Keratinocyte (primary cell): Measurements from ENCODE around the gene ATIC. TPM values are rescaled to one million over a fixed set of nuclear protein-coding genes. Genes with fewer than 3 reads are reported as not detected.

Experiments used
- DNase-seq: peaks from one replicate; pipeline ENCODE4 v3.0.0-alpha.2; 2011; ENCODE audit warnings: low read depth, missing footprints, low spot score
- FAIRE-seq: peaks from 2 replicates; lab custom pipeline; 2011; peaks lifted over from hg19 to GRCh38; lab: Jason Lieb, UNC
- H2AFZ ChIP-seq: 2 replicates; pipeline ENCODE4 v1.6.0; 2012; ENCODE audit warnings: low read length, control low read depth, inconsistent platforms; ENCODE audit not compliant: control insufficient read depth
- H3K27ac ChIP-seq: 2 replicates; pipeline ENCODE4 v1.5.1; 2011; ENCODE audit warnings: low read length; ENCODE audit not compliant: control insufficient read depth, insufficient read depth
- H3K27me3 ChIP-seq: 3 replicates; pipeline ENCODE4 v1.6.0; 2011; ENCODE audit warnings: low read length; ENCODE audit not compliant: control insufficient read depth, insufficient read depth; ENCODE audit errors: extremely low read depth
- H3K36me3 ChIP-seq, 2 experiments: 2 replicates in 1 of 2; 3 replicates in 1 of 2; pipeline ENCODE4 v1.5.1; 2011; ENCODE audit warnings: low read length in 2 of 2, mild to moderate bottlenecking in 1 of 2; ENCODE audit not compliant: control insufficient read depth in 2 of 2, insufficient read depth in 2 of 2; ENCODE audit errors: extremely low read depth in 1 of 2
- H3K4me1 ChIP-seq: 3 replicates; pipeline ENCODE4 v1.5.1; 2011; ENCODE audit warnings: low read length; ENCODE audit not compliant: control insufficient read depth, insufficient read depth; ENCODE audit errors: extremely low read depth
- H3K4me2 ChIP-seq: 3 replicates; pipeline ENCODE4 v1.6.0; 2011; ENCODE audit warnings: low read depth, low read length; ENCODE audit not compliant: control insufficient read depth, insufficient read depth; ENCODE audit errors: extremely low read depth
- H3K4me3 ChIP-seq, 3 experiments: fragments of 200-600 bp in 1 of 3; sonication (generic) in 1 of 3; 2 replicates in 2 of 3; 3 replicates in 1 of 3; pipeline ENCODE4 v1.5.1; 2011 to 2016; ENCODE audit warnings: low read length in 3 of 3, mild to moderate bottlenecking in 3 of 3, control low read depth in 2 of 3, inconsistent platforms in 1 of 3, low read depth in 1 of 3, mixed read lengths in 1 of 3, mixed run types in 1 of 3, moderate library complexity in 1 of 3; ENCODE audit not compliant: control insufficient read depth in 2 of 3, insufficient read depth in 2 of 3; ENCODE audit errors: extremely low read depth in 1 of 3
- H3K79me2 ChIP-seq: 2 replicates; pipeline ENCODE4 v1.6.0; 2012; ENCODE audit warnings: low read length; ENCODE audit not compliant: control insufficient read depth, insufficient read depth
- H3K9ac ChIP-seq: 3 replicates; pipeline ENCODE4 v1.6.0; 2011; ENCODE audit warnings: low read length; ENCODE audit not compliant: control insufficient read depth, insufficient read depth; ENCODE audit errors: extremely low read depth
- H3K9me1 ChIP-seq: 3 replicates; pipeline ENCODE4 v1.6.0; 2011; ENCODE audit warnings: low read length; ENCODE audit not compliant: control insufficient read depth, insufficient read depth; ENCODE audit errors: extremely low read depth
- H3K9me3 ChIP-seq: 2 replicates; pipeline ENCODE4 v1.5.1; 2012; ENCODE audit warnings: low read depth, low read length; ENCODE audit not compliant: control insufficient read depth
- H4K20me1 ChIP-seq: 3 replicates; pipeline ENCODE4 v1.6.0; 2011; ENCODE audit warnings: low read length; ENCODE audit not compliant: control insufficient read depth, insufficient read depth; ENCODE audit errors: extremely low read depth
- EZH2 ChIP-seq: IDR thresholded peaks from one replicate; pipeline ENCODE4 v1.6.1; 2012; ENCODE audit warnings: inconsistent platforms, mild to moderate bottlenecking, low read length, moderate library complexity
- dilution Hi-C: fragments of 300-500 bp; cut with MboI; formaldehyde crosslinking; loops from one replicate; pipeline ENCODE4 v1.7.0; 2020; ENCODE audit warnings: low sequenced_read_pairs; ENCODE audit not compliant: extremely low pct_ligation_motif_present
- polyA plus RNA-seq, 5 experiments: library from polyadenylated mRNA; depleted of rRNA in 3 of 5; stranded (reverse) in 3 of 5; stranded (forward) in 1 of 5; unstranded in 1 of 5; fragments of >200 nt; gene quantifications; 1 replicate in 1 of 5; 2 replicates in 3 of 5; 3 replicates in 1 of 5; pipeline versions ENCODE4 v1.2.1 to v1.2.3, GENCODE V29; 2011 to 2012; ENCODE audit warnings: missing spikeins in 2 of 5, low read depth in 1 of 5, low replicate concordance in 1 of 5
- TF ChIP-seq, protein P1 (sequence below), 3 experiments: IDR thresholded peaks in 1 of 3; conservative IDR thresholded peaks in 1 of 3; optimal IDR thresholded peaks in 1 of 3; 2 replicates in 2 of 3; 3 replicates in 1 of 3; pipeline versions ENCODE3 to v1.5.1; 2011; ENCODE audit warnings: low read length in 3 of 3, mild to moderate bottlenecking in 3 of 3, moderate library complexity in 2 of 3, control low read depth in 1 of 3, inconsistent platforms in 1 of 3; ENCODE audit not compliant: insufficient read depth in 2 of 3; ENCODE audit errors: extremely low read depth in 1 of 3

Gene ATIC
- polyA plus RNA-seq, 1 donor (not counting 4 experiments of a cell fraction or from before 2014, with no cell fraction given), result 110 TPM

DNA sequence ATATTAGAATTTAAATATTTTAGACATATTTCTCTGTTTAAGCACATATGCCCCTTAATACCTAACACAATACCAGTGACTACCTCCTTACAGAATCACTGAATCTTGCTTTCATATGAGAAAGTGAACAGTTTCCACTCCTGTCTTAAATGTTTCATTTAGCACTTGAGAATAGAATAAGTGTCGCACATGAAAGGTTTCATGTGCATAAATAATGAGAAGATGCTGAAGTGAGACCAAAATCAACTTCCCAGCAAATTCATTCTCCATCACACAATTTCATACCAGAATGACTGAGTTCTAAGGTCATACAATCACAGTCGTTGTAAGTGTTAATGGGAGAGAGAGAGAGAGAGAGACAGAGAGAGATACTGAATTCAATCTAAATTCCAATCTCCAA, 51.2 kb downstream of the ATIC start:
- TF ChIP-seq, protein P1, sequence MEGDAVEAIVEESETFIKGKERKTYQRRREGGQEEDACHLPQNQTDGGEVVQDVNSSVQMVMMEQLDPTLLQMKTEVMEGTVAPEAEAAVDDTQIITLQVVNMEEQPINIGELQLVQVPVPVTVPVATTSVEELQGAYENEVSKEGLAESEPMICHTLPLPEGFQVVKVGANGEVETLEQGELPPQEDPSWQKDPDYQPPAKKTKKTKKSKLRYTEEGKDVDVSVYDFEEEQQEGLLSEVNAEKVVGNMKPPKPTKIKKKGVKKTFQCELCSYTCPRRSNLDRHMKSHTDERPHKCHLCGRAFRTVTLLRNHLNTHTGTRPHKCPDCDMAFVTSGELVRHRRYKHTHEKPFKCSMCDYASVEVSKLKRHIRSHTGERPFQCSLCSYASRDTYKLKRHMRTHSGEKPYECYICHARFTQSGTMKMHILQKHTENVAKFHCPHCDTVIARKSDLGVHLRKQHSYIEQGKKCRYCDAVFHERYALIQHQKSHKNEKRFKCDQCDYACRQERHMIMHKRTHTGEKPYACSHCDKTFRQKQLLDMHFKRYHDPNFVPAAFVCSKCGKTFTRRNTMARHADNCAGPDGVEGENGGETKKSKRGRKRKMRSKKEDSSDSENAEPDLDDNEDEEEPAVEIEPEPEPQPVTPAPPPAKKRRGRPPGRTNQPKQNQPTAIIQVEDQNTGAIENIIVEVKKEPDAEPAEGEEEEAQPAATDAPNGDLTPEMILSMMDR (optimal IDR thresholded peaks at IDR 0.05 in 1 of 3, IDR thresholded peaks at IDR 0.05 in 1 of 3, conservative IDR thresholded peaks at IDR 0.05 in 1 of 3; ENCODE audit: extremely low read depth in 1 of 3, insufficient read depth in 2 of 3, low read length in 3 of 3), result no peak
- TF ChIP-seq EZH2, result no peak
- DNase-seq (no peak), FAIRE-seq (no peak)
- H3K27me3 ChIP-seq, result no peaks in the 10 kb centered on the region
- no peaks in the 10 kb centered on the region for H3K79me2 ChIP-seq
- no peaks in the 10 kb centered on the region for H3K9me1 ChIP-seq
- H3K4me1 ChIP-seq, result no peaks in the 10 kb centered on the region
- H4K20me1 ChIP-seq, result no peaks in the 10 kb centered on the region
- no peak overlapping the region for H3K27ac ChIP-seq
- dilution Hi-C loops, result no loop called here
- H3K4me3 ChIP-seq, result no peak overlapping the region
- H3K4me2 ChIP-seq, result no peak overlapping the region
- H3K9me3 ChIP-seq, result no peaks in the 10 kb centered on the region
- H3K9ac ChIP-seq, result no peak overlapping the region
- H3K36me3 ChIP-seq, result peaks cover under 1 to 18% of the 10 kb centered on the region in 2 experiments
- no peak overlapping the region for H2AFZ ChIP-seq

DNA sequence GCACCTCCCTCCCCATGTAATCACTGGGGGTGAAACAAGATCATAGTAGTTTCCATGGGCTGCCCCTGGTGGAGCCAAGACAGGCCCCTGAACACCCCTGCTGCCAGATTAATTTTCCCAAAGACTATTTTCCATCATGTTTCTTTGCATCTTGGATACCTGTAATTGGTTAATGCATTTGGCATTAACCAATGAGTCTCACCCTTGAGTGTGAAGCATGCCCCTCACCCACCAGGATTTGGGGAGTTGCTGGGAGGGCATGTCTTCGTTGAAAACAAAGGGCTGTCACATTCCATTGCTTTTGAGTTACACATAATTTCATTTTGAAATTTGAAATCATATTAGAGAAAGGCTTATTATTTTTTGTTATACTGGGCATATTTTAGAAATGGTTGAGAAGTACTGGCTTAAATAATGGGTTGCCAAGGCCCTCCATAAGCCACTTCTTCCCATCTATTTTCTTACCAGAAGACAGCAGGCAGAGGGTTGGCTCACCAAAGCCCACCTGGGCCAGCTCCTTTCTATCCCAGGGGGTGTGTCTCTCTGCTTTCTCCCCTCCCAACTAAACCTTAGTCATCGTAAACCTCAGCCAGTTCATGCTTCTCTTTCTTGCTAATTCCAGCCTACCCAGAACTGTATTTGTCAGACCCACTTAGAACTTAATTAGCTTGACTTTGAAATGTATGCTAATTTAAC, 51.8 kb downstream of the ATIC start:
- H3K4me2 ChIP-seq, result no peak overlapping the region
- no peaks in the 10 kb centered on the region for H3K9me3 ChIP-seq
- H3K9ac ChIP-seq, result no peak overlapping the region
- H3K9me1 ChIP-seq, result no peaks in the 10 kb centered on the region
- H2AFZ ChIP-seq, result no peak overlapping the region
- TF ChIP-seq, protein P1 (optimal IDR thresholded peaks at IDR 0.05 in 1 of 3, IDR thresholded peaks at IDR 0.05 in 1 of 3, conservative IDR thresholded peaks at IDR 0.05 in 1 of 3; ENCODE audit: extremely low read depth in 1 of 3, insufficient read depth in 2 of 3, low read length in 3 of 3), result no peak
- TF ChIP-seq EZH2, result no peak
- DNase-seq (no peak), FAIRE-seq (no peak)
- no peak overlapping the region for H3K27ac ChIP-seq
- no peak overlapping the region for H3K4me3 ChIP-seq
- H3K4me1 ChIP-seq, result no peaks in the 10 kb centered on the region
- no peaks in the 10 kb centered on the region for H3K27me3 ChIP-seq
- no peaks in the 10 kb centered on the region for H3K79me2 ChIP-seq
- no peaks in the 10 kb centered on the region for H4K20me1 ChIP-seq
- dilution Hi-C loops, result no loop called here
- peaks cover 3 to 20% of the 10 kb centered on the region in 2 experiments for H3K36me3 ChIP-seq
